ENCODE data around the gene MBP. TPM values are rescaled to one million over a fixed set of nuclear protein-coding genes. Genes with fewer than 3 reads are reported as not detected.

The MBP gene
- total RNA-seq, 4 donors from 2014 or later: 18.1 to 58.8 (median 30.6) TPM

DNA sequence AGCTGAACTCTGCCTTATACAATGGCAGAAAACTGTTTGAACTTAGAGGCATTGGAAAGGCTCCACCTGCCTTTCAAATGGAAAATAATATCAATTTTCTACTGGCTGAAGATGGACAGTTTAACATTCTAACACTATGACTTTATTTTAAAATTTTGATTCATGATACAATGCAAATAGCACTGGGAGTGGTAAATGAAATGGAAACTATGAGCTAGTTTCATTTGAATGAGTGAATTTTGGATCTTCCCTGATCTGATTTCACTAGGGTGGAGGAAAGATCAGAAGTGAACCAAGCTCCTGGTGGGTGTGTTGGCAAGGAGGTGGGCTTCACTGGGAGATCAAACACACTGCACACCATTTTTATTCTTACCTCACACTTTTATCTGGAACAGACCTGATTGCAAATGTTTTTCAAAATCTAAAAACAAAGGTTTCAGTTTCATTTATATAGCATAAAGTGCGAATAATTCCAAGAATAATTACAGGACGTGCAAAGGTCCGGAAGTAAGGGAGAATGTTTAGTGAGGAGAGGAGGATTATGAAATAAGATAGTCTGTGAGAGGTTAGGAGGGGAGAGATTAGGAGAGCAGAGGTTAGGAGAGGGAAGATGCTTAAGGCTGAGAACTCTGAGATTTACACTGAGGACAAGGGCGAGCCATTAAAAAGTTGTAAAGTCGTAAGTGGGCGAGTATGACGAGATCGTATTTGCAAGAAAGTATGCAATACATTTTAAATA, 18.6 kb upstream of the MBP start:
- TF ChIP-seq, protein P1, sequence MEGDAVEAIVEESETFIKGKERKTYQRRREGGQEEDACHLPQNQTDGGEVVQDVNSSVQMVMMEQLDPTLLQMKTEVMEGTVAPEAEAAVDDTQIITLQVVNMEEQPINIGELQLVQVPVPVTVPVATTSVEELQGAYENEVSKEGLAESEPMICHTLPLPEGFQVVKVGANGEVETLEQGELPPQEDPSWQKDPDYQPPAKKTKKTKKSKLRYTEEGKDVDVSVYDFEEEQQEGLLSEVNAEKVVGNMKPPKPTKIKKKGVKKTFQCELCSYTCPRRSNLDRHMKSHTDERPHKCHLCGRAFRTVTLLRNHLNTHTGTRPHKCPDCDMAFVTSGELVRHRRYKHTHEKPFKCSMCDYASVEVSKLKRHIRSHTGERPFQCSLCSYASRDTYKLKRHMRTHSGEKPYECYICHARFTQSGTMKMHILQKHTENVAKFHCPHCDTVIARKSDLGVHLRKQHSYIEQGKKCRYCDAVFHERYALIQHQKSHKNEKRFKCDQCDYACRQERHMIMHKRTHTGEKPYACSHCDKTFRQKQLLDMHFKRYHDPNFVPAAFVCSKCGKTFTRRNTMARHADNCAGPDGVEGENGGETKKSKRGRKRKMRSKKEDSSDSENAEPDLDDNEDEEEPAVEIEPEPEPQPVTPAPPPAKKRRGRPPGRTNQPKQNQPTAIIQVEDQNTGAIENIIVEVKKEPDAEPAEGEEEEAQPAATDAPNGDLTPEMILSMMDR (IDR thresholded peaks at IDR 0.05; ENCODE audit: low read depth): no peak

DNA sequence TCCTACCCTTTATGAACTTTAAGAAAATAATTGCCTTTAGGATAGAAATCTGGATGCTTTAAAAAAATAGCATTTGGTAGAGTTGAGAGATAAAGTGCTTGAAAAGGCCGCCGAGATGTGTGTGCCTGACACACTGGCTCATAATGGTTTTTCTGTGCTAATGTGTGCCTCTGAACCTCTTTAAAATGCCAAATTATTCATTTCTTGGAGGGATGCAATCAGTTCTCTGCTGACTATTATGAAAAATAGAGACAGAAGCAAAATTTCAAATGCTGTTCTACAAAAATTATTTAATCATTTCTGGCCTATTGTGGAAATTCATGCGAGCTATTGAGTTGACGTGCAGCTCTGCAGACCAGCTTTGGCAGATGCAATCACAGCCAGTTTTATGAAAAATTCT, 18.0 kb upstream of the MBP start:
- TF ChIP-seq, protein P1 (IDR thresholded peaks at IDR 0.05; ENCODE audit: low read depth): no peak

DNA sequence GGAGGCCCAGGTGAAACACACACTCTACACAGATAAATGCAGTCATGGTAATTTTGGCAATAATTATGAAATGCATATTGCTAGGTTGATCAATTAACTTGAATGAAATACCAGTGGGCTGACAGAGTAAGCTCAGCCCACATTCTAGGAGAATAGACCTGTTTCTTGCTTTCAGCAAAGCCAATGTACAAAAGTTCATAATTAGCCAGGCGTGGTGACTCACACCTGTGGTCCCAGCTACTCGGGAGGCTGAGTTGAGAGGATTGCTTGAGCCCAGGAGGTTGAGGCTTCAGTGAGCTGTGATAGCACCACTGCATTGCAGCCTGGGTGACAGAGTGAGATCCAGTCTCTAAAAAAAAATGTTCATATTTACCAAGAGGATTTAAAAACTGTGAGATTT, 15.7 kb upstream of the MBP start:
- TF ChIP-seq, protein P1 (IDR thresholded peaks at IDR 0.05; ENCODE audit: low read depth): no peak

DNA sequence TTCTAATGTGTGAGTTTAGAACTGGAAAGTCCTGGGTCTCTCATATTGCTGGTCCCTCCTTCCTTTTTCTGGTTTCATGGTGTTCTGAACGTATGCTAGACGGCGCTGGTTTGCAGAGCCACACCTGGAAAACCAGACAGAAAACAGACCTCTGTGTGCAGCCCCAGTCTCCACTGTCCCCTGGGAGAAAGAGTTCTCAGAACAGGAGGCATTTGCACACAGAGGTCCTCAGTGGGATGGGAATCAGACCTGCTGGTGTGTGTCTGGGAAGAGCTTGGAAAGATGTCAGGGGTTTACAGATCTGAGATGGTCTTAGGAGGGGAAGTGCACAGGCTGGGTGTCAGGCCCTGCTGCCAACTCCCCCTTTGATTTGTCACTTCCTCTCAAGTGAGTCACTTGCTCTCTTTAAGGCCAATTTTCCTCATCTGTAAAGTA, 14.9 kb upstream of the MBP start:
- TF ChIP-seq, protein P1 (IDR thresholded peaks at IDR 0.05; ENCODE audit: low read depth): no peak

DNA sequence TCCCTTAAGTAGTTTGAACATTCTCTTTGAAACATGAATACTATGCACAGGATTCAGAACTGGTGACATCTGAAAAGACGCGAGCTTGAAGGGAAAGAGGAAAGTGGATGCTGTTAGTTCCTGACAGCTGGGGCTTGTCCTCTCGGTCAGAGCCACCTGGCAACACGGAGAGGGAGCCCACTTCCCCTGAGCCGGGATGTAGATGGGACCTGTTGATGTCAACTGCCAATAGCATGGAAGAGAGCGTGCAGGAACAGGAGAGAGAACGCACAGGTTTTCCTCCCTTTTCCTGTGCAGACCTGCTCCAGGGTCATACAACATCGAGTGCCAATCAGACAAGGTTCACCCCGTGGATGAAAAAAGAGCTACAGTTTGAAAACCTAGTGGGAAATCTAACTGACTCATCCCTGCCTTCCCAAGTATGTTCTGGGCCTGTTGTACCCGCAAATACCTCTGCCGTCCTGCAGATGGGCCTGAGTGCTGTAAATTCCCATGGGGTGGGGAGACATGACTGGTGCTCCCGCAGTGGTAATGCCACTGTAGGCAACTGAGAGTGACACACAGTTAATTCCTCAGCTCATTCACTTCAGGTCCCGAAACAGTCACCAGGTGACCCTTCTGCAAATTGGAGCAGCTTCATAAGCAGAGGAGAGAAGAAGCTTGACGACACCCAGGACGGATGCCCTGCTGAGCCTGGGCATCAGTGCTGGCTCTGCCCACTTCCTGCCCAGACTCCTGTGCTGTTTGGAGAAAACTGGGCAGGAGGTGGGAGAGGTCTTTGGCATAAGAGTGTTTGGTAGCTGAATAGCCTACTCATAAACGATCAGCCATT, 13.9 kb upstream of the MBP start:
- TF ChIP-seq, protein P1 (IDR thresholded peaks at IDR 0.05; ENCODE audit: low read depth): no peak

DNA sequence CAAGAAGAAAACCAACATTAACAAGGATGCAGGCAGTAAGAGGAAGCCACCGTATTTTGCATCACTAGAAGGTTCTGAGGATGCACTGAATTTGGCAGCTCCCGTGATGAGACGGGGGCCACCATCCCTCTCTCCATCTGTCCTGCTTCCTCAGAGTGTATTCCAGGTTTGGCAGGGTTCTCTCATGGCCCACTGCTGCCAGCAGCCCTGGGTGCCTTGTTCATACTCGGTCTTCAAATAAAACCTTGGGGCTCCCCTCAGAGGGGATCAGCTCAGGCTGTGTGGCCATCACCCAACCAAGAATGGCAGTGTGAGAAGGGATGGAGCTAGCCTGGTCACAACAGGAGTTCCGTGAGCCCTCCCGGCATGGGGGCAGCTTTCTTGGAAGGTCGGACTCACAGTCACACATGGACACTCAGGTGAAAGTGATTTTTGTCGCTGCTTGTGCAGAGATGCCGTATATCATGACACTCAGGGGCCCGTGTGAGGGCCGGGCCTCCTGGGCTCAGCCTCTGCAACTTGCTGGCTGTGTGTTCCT, 12.8 kb upstream of the MBP start:
- TF ChIP-seq, protein P1 (IDR thresholded peaks at IDR 0.05; ENCODE audit: low read depth): no peak
